ENCODE measurements around the gene PPP1R2.
"Not testable (repeated sequence)": the region's sequence is repeated elsewhere in the genome, so short reads cannot be mapped to it uniquely, and the experiment has no call there.

PPP1R2 gene

GRCh38 chr3:195542698-195543499, at the start of gene PPP1R2:
Gene PPP1R2 (minus strand): TSS chr3:195543325. CDS start chr3:195543025, 300 bp downstream.
- no peak for FAIRE-seq
- DNase-seq (ENCODE audit: low spot score): peak; percentile 93

GRCh38 chr3:195591852-195592251, 48.7 kb upstream of the PPP1R2 start:
- DNase-seq (ENCODE audit: low spot score) (no peak), FAIRE-seq (no peak)

GRCh38 chr3:195591220-195591619, 48.1 kb upstream of the PPP1R2 start:
- FAIRE-seq (no peak), DNase-seq (ENCODE audit: low spot score) (no peak)

- DNase-seq (ENCODE audit: low spot score); FAIRE-seq: not testable (repeated sequence)
Measured at GRCh38 chr3:195590381-195590780, 47.3 kb upstream of the PPP1R2 start.

- not testable (repeated sequence) for DNase-seq (ENCODE audit: low spot score); FAIRE-seq
Measured at GRCh38 chr3:195589796-195590195, 46.7 kb upstream of the PPP1R2 start.

GRCh38 chr3:195587824-195588223, 44.7 kb upstream of the PPP1R2 start:
- no peak for FAIRE-seq
- DNase-seq (ENCODE audit: low spot score): no peak

GRCh38 chr3:195587406-195587805, 44.3 kb upstream of the PPP1R2 start:
- DNase-seq (ENCODE audit: low spot score): no peak
- FAIRE-seq: no peak

DNA sequence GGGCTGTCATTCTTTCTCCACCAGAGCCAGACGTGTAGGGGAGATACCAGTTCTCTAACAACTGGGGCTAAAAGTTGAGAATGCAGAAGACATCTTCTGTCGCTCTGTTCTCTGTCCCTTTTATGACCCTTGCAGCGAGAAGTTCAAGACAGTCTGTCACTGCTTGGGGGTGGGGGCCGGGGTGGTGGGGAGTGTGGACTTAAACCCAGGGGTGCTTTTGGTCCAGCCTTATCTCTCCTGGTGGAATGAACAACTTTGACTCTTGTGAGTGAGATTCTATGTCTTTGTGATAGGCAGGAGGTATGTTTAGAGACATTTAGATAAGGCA, 41.4 kb upstream of the PPP1R2 start:
- FAIRE-seq (no peak), DNase-seq (ENCODE audit: low spot score) (no peak)

DNA sequence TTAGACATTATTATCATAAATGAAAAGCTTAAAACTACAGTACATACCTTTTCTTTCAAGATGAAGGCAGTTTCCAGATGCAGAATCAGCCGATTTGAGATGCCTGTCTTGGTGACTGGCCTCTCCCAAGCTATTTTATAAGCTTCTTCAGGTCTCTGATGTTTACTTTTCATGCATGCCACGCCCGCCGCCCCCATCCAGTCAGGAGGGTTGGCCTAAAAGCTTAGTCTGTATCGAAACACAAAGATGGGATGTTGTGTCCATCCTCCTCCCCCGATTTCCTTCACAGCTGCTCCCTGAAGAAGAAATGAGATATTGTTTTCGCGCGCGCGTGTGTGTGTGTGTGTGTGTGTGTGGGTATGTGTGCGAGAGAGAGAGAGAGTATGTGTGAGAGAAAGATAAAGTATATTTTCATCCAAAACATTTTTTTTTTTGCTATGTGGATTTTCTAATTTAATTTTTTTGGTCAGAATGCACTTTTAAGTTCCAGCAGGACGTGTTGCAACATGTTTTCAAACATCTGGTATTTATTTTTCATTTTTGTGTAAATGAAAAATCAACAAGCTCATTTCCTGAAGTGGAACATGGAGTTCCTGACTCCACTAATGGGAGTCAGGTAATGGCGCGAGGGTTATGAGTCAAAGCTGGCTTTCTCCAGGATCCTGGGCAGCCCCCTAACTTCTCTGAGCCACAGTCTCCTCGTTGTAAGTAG, 40.9 kb upstream of the PPP1R2 start, which contains the start of gene APOD:
TSS of gene APOD (minus strand) at position 110 of the 712 bp plus-strand sequence. CDS start 4,479 bp downstream, outside the sequence.
- no peak for FAIRE-seq
- DNase-seq (ENCODE audit: low spot score): peak; percentile 24

DNA sequence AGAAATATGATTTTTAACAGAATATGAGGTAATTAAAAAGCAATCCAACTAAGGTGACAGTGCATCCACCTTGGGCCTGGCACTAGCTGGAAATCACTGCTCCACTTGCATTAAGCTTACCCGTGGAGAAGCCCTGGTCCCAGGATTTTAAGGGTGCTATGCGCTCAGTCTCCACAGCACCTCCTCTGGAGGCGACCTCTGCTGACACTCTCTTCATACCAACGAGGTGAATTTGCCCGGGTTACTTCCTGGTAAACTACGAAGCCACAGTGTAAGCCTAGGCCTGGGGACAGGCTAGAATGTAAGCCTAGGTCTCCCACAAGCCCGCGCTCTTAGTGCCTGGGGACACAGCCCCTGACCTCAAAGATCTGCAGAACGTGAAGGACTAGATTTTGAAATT, 39.8 kb upstream of the PPP1R2 start:
- no peak for FAIRE-seq
- no peak for DNase-seq (ENCODE audit: low spot score)

- no peak for FAIRE-seq
- no peak for DNase-seq (ENCODE audit: low spot score)
Measured at GRCh38 chr3:195580744-195581443, 37.8 kb upstream of the PPP1R2 start.

DNA sequence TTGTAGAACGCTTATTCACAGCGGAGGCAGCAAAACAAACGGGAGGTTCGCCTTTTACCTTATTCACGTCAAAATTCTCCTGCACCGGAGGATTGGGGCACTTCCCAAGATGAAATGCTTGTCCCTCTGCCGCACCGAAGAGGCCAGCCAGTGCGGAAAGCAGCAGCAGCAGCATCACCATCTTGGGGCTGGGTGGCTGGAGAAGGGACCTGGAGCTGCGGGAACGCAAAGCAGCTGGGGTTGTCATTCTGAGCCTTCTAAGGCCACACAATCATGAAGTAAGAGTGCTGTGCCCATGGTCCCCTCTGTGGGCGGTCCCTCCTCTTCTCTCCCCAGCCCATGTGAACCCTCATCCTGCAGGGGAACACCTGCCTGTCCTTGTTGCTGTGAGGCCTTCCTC, 36.2 kb upstream of the PPP1R2 start:
- DNase-seq (ENCODE audit: low spot score): no peak
- FAIRE-seq: no peak

DNA sequence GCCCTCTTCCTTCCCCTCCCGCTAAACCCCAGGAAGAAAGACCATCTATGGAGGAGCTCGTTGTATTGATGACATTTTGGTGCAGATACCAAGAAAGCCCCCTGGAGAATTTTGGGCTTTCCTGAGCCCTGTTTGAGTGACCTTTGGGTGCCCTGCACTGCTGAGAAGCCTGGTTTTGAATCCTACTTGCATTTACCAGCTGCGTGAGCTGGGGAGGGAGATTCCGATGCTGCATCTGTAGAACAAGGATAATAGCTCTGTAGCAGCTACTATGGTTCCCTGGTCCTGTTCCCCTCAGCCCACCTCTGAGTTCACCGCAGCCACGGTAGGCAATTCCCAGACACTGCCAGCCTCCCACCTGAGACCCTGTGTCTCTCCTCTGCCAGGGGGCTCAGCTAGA, 35.4 kb upstream of the PPP1R2 start:
- no peak for DNase-seq (ENCODE audit: low spot score)
- FAIRE-seq: no peak

DNA sequence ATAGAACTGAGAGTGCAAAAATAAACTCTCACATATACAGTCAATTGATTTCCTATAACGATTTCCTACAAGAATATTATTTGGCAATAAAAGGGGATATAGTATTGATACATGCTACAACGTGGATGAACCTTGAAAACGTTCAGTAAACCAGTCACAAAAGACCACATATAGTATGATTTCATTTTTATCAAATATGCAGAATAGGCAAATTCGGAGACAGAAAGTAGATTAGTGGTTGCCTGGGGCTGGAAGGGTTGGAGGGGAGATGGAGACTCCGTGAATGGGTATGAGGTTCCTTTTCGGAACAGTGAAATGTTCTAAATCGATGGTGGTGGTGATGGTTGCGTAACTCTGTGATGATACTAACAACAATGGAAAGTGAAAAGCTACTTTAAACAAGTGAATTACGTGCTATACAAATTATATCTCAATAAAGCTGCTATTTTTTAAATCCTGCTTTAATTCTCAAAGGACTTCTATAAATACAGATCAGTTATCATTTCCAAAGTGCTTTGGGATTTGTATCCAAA, 34.6 kb upstream of the PPP1R2 start:
- FAIRE-seq (no peak), DNase-seq (ENCODE audit: low spot score) (no peak)

DNA sequence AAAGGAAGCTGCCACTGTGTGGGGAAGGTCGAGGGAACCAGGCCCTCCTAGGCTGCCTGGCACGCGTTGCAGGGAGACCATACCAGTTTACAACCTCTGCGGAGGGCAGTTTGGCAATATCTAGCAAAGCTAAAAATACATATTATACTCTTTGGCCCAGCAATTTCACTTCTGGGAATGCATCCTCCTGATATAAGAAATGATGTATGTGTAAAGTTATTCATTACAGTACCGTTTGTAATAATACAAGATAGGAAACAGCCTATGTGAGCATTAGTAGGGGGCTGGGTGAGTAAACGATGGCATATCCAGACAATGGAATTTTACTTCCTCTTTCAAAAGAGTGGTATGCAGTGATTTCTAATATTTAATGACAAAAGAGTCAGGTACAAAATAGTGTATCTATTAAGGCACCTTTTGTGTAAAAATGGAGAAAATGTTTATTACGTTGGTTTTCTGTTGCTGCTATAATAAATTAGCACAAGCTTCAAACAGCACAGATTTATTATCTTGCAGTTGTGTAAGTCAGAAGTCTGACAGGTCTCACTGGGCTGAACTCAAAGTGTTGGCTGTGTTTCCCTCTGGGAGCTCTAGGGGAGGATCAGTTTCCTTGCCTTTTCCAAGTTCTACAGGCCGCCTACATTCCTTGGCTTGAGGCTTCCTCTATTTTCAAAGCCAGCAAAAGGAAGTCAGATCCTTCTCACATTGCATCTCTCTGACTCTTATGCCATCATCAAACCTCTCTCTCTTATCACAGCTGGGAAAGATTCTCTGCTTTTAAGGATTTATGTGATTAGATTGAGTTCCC, 31.6 kb upstream of the PPP1R2 start:
- FAIRE-seq (no peak), DNase-seq (ENCODE audit: low spot score) (no peak)

GRCh38 chr3:195573611-195574496, 30.7 kb upstream of the PPP1R2 start:
- DNase-seq (ENCODE audit: low spot score) (no peak), FAIRE-seq (no peak)

- FAIRE-seq: no peak
- DNase-seq (ENCODE audit: low spot score): no peak
Measured at GRCh38 chr3:195571361-195571760, 28.2 kb upstream of the PPP1R2 start.

DNA sequence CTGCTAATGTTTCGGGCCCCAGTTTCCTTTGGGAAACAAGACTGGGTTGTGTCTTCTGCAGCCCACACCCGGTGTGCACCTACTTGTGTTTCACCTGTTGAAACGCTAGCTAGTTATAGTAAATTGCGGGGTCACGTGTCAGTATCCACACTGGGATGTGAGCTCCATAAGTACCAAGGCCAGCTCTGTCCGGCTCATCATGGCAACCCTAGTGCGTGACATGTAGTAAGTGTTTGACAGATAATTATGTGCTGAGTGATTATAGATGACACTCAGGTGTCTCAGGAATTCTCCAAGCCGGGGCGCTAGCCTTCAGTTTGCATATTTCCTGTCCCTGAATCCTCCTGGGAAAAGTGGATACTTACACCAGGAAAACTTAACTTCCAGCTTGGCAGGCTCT, 27.8 kb upstream of the PPP1R2 start:
- FAIRE-seq: no peak
- no peak for DNase-seq (ENCODE audit: low spot score)

DNA sequence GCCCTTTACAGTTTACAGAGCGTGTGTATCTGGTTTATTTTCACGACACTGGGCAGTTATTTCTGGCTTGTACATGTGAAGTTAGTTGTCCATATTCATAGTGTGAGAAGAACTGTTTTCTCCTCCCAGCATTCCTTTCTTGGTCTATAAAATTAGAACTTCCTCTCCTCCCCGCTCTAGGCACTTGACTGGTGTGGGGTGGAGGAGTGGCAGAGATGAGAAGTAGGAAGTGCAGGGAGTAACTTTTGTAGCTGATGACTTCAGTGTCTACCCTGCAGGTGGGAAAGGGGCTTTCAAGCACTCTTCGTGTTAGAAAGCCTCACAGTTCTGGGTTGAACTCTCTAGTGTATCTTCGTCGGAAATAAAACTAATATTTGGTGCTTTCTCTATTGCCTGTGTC, 27.2 kb upstream of the PPP1R2 start:
- FAIRE-seq (no peak), DNase-seq (ENCODE audit: low spot score) (no peak)

DNA sequence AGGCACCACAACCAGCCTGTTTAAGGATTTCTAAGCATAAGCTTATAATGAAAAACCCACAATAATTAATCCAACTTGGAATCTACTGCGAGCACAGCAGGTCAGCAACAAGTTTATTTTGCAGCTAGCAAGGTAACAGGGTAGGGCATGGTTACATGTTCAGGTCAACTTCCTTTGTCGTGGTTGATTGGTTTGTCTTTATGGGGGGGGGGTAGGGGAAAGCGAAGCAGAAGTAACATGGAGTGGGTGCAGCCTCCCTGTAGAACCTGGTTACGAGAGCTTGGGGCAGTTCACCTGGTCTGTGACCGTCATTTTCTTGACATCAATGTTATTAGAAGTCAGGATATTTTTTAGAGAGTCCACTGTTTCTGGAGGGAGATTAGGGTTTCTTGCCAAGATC, 25.5 kb upstream of the PPP1R2 start:
- DNase-seq (ENCODE audit: low spot score) (no peak), FAIRE-seq (no peak)
